Ureter (tissue), 1 donor: ENCODE data around the gene SRC. TPM values are rescaled to one million over a fixed set of nuclear protein-coding genes. Genes with fewer than 3 reads are reported as not detected.
"Not testable (repeated sequence)": the region's sequence is repeated elsewhere in the genome, so short reads cannot be mapped to it uniquely, and the experiment has no call there.

Experiments used
- DNase-seq: peaks from one replicate; pipeline ENCODE4 v3.0.0-alpha.2; 2020; ENCODE audit warnings: low spot score
- total RNA-seq: library from RNA; stranded (reverse); gene quantifications from one replicate; pipeline ENCODE4 v1.2.4, GENCODE V29; 2023
- donor health status: DM: yes; HTN: yes; CAD: no.

SRC gene
- total RNA-seq, 1 donor from 2014 or later, result 166 TPM

DNA sequence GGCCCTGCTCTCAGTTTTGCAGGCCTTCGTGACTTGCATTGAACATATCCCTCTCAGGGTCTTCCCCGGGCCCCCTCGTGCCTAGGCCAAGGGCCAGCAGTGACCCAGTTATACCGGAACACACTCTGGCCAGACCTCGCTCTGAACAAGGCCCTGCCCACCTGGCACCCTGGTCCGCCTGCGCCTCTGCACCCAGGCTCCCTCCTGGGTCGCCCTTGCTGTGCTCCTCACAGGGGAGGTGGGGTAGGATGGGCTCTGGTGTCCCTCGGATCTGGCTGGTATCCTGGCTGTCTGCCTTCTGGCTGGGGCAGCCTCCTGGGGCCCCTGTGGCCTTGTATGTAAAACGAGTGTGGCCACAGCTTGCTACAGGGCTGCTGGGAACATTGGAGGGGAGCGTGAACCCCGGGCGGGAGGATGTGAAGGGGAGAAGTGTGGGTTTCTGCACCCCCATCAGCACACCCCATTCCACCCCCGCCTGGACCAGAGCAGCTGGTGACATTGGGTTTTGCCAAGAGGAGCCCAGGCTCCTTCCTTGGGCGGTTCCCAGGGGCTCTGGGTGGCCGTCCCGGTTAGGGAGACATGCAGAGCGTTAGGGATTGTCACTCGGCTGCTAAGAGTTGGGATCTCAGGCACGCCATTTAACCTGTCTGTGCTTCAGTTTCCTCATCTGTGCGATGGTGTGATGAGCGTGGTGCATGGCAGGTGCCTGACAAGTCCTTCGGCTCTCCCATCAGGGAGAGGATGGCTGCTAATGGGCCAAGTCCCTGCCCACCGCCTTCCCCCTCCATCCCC is 17.5 kb downstream of the SRC start:
- DNase-seq, result no peak

DNA sequence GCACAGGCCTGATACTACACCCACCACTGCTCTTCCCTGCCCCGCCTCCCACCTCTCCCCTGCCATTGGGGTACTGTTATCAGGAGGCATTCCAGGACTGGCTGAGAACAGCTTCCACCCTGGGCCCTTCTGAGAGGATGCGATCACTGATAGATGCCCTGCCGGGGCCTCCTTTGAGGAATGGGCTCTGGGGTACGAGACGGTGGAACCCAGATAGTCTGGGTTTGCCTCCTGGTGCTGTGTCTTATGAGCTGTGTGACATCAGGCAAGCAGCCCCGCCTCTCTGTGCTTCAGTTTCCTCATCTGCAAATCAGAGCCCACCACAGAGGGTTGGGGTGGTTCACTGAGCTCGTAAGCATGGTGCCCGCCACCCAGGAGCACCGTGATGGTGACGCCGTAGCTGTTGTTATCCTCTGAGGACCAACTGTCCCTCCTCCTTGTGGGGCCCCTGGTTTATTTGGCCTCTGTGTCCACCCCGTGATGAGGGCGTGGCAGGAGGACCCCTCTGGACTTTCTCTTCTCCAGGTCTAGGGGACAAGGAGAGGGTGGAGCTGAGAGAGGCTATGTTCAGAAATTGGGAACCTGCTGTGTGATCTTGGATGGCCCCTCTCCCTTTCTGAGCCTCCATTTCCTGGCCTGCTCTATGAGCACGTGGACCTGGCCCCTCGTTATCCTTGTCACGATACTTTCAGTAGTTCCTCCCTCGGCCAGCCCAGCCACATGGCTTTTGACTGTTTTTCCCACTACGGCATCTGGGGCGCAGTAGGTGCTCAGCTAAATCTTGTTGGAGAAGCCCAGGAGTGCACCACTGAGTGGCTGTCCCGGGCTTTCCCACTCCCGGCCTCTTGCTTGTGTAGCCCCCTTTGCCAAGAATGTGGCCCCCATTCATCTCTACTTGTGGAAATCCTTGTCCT is 18.3 kb downstream of the SRC start:
- DNase-seq, result no peak

DNA sequence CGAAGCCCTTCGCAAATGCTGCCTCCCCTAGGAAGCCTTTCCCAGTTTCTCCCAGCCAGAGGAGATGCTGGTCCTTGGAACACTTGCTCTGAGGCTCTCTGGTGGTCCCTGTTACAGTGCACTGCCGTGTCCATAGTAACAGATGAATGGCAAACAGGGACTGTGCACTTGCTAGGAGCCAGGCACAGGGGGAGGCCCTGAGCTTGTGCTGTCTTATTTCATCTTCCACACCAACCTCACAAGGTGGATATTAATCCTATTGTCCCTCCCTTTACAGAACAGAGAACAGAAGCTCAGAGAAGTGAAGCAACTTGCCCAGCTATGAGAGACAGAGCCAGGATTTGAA is 19.0 kb downstream of the SRC start:
- DNase-seq, result no peak

DNA sequence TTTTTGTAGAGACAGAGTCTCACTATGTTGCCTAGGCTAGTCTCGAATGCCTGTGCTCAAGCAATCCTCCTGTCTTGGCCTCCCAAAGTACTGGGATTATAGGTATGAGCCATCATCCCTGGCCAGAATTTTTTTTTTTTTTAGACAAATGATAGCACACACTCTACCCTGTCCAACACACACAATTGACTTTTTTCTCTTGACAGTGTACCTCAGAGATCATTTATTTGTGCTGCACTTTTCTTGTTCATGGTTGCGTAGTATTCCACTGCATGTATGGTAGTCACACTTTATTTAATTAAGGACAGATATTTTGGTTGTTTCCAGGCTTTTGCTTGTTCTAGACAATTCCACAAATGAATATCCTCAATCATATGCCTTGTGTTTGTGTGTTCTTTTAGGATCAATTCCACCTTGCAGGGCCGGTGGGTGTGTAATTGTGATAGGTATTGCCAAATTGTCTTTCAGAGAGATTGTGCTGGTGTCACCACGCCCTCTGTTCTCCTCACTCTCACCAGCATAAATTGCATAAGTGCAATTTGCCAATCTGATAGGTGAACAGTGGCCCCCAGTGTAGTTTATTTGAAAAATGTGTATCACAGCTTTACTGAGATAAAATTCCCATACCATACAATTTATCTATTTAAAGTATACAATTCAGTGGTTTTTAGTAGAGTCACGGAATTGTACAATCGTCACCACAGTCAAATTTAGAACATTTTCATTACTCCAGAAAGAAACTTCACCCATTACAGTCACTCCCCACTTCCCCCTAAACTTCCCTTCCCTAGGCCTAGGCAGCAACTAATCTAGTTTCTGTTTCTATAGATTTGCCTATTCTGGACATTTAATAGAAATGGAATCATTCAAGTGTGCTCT is 20.1 kb downstream of the SRC start:
- no peak for DNase-seq

DNA sequence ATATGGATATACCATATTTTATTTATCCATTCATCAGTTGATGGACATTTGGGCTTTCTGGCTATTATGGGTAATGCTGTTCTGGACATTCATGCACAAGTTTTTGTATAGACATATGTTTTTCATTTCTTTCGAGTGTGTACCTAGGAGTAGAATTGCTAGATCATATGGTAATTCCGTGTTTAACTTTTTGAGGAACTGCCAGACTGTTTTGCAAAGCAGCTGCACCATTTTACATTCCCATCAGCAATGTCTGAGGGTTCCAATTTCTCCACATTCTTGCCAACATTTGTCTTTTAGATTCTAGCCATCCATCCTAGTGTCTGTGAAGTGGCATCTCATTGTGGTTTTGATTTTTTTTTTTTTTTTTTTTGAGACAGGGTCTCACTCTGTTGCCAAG is 20.8 kb downstream of the SRC start:
- no peak for DNase-seq

DNA sequence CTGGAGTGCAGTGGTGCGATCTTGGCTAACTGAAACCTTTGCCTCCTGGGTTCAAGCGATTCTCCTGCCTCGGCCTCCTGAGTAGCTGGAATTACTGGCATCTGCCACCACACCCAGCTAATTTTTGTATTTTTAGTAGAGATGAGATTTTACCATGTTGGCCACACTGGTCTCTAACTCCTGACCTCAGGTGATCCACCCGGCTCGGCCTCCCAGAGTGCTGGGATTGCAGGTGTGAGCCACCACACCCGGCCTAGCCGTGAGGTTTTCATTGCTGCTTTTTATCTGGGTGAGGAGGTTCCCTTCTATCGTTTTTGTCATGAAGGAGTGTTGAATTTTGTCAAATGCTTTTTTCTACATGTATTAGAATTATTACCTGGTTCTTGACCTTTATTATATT is 23.9 kb downstream of the SRC start:
- DNase-seq, result no peak

DNA sequence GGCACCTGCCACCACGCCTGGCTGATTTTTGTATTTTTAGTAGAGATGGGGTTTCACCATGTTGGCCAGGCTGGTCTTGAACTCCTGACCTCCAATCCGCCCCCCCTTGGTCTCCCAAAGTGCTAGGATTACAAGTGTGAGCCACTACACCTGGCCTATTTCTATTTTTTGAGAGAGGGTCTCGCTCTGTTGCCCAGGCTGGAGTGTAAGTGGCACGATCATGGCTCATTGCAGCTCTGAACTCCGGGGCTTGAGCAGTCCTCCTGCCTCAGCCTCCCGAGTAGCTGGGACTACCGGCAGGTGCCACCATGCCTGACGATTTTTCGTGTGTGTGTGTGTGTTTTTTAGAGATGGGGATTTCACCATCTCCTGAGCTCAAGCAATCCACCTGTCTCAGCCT is 25.9 kb downstream of the SRC start:
- not testable (repeated sequence) for DNase-seq

DNA sequence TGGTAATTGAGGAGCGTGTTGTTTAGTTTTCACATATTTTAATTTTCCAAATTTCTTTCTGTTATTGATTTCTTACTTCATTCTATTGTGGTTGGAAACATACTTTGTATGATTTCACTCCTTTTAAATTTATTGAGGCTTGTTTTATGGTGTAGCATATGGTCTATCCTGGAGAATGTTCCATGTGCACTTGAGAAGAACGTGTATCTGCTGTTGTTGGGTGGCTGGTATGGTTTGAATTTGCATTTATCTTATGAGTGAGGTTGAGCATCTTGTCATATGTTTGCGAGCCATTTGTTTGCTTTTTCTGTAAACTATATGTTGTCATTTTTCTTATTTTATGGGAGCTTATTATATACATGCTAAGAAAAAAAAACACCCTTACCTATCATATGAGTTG is 26.5 kb downstream of the SRC start:
- DNase-seq, result no peak

DNA sequence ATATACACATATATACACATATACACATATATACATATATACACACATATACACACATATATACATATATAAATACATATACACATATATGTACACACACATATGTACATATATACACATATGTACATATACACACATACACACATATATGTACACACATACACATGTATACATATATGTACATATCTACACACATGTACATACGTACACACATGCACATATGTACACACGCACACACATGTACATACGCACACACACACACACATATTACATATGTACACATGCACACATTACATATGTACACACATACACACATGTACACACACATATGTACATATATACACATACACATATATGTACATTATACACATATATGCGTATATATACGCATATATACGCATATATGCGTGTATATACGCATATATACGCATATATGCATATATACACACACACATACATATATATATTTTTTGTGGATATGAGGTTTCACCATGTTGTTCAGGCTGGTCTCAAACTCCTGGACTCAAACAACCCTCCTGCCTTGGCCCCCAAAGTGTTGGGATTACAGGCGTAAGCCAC is 27.2 kb downstream of the SRC start:
- DNase-seq, result no peak

DNA sequence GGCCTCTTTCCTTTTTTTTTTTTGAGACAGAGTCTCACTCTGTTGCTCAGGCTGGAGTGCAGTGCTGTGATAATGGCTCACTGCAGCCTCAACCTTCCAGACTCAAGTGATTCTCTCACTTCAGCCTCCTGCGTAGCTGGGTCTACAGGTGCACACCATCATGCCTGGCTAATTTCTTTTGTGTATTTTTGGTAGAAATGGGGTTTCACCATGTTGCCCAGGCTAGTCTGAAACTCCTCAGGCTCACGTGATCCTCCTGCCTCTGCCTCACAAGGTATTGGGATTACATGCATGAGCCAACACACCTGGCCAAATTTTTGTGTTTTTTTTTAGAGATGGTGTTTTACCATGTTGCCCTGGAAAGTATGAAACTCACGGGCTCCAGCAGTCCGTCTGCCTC is 29.3 kb downstream of the SRC start:
- DNase-seq, result no peak

DNA sequence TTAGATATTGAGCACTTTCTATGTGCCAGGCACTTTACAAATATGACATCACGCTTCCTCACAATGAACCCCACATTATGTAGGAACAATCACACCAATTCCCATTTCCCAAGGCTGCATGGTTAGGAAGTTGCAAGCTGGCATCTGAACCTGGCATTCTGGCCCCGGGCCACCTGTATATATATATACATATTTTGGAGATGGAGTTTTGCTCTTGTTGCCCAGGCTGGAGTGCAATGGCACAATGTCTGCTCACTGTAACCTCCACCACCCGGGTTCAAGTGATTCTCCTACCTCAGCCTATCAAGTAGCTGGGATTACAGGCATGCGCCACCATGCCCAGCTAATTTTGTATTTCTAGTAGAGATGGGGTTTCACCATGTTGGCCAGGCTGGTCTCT is 30.4 kb downstream of the SRC start:
- no peak for DNase-seq

DNA sequence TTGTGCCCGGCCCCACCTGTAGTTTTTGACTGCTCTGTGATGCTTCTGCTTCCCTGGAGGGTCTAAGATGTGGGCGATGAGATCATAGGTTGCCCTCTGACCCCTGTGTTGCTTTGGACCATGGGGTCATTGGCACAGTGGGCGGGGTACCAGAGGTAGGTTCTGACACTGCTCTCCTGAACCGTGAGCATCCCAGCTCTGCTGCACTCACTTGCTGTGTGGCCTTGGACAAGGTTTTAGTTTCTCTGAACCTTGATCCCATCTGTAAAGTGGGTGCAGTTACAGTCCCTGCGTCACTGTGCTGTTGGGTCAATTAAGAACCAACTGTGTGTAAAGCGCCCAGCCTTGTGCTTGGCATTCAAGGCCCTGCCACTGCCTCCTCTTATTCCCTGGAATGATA is 30.9 kb downstream of the SRC start:
- DNase-seq, result no peak

DNA sequence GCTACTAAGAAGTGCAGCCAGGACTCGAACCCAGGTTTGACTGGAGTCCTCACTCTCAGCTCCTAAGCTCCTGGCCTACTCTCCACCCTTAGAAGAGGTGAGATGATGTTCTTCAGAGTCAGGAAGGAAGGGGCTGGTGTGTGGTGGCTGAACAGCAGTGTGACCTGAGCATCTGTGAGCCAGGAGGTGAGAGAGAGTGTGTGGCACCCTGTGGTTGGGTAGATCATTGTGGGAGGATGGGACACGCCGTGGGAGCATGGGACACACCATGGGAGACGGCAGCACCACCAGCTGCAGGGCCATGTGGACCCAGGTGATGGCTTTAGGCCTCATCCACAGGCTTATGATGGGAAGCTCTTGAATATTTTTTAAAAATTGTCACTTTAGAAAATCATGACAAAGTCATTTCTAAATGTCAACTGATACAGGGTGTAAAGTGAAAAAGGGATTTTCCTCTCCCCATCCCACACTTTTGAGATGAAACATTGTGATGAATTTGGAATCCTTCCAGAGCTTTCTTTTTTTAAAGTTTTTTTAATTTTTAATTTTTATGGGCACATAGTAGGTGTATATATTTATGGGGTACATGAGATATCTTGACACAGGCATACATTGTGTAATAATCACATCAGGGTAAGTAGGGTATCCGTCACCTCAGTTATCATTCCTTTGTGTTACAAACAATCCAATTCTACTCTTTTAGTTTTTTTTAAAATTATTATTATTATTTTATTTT is 31.6 kb downstream of the SRC start:
- no peak for DNase-seq

DNA sequence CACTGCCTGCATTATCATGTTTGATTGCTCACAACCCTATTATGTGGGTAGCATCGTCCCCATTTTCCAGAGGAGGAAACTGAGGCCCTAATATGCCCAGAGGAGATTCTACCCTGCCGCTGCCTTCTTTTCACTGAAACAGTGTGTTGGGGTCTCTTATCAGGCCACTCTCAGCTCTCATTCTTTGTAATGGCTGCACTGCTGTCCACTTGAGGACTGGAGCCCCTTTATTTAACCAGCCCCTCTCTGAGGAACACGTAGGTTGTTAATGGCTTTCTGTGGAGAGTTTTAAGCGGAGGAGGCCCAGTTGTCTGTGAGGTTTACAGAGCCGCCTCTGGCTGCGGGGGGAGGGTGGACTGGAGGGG is 32.5 kb downstream of the SRC start:
- DNase-seq, result no peak

DNA sequence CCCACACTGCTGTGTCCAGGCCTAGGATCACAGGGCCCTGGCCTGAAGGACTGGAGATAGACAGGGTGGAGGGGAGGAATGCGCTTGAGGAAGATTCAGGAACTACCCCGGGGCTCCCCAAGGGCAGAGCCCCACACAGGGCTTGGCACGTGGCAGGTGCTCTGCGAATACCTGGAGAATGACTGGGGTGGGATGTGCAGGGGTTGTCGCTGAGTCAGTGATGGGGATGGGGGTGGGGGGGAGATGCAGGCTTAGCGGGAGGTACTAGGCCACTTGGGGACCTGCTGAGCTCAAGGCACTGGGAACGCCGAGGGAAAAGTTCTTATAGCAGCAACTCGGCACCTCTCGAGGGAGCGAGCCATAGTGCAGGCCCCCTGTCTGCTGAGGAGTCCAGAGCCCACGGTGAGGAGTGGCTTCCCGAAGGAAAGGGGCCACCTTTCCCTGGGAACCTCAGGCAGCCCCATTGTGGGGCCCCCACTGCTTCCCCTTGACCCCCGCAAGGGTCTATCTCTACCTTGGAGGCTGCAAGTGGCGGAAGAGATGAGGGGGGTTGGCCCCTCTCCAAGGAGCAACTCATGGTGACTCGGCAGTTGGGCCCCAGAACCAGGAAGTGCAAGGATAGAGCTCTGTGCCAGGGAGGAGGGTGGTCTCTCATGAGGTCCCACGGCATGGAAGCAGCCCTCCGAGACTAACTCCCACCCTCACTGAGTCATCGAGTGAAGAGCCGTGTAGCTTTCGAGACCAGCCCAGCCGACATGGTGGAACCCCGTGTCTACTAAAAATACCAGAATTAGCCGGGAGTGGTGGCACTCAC is 33.1 kb downstream of the SRC start:
- DNase-seq, result no peak

DNA sequence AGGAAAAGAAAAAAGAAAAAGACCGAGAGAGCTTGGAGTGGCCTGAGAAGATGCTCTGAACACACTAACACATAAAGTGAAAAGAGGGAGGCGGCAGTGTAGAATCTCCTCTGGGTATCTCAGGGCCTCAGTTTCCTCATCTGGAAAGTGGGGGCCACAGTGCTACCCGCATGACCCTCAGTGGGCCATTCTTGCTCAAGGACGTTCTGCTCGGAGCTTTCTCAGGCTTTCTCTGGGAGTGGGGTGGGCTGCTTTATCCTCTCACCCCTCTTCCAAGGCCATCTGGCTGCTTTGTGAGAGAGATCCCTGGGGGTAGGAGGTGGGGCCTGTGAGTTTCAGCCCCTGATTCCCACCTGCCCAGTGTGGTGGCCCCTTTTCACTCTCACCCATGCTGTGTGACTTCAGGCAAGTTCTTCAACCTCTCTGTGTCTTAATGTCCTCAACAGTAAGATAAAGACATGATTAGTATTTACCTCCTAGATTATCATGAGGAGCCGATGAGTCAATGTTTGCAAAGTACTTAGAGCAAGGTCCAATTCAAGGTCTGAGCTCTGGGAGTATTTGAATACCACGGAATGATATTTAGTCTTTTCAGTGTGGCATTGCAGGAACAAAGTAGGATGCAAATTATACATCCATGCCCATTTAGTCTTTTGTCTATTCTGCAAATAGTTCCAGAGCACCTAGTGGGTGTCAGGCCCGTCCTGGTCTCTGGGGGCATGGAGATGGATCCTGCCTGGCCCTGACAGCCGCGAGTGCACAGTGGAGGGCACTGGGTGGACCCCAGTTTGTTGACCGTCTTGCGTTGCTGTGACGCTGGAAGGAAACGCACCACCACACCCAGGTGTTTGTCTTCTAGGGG is 34.3 kb downstream of the SRC start:
- no peak for DNase-seq

DNA sequence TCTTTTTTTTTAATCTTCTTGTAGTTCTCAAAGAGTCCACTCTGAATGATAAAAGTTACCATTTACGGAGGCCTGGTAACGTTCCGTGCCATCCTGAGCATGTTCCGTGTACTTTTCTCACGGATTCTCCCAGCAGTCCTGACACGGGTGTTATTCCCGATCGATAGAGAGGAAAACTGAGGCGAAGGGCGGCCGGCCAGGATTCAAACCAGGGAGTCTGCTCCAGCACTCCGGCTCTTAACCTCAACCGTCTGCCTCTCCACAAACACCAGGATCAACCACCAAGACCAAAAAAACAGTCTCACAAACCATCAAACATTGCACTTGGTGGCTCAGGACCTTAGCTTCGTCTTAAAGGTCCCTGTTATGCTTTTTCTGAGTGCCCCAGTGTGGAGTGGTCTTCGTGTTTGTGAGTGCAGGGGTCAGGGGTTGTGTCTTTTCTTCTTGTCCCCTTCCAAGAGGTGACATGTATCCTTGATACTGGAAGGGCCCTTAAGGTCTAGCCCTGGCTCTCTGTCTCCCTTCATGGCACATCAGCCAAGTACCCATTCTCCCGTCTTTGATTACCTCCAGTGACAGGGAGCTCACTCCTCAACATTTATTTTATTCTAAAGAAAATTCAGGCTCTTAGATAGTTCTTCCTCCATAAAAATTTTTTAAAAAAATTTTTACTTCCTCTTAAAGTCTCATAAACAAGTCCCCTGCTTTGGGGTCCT is 35.1 kb downstream of the SRC start:
- DNase-seq, result no peak

DNA sequence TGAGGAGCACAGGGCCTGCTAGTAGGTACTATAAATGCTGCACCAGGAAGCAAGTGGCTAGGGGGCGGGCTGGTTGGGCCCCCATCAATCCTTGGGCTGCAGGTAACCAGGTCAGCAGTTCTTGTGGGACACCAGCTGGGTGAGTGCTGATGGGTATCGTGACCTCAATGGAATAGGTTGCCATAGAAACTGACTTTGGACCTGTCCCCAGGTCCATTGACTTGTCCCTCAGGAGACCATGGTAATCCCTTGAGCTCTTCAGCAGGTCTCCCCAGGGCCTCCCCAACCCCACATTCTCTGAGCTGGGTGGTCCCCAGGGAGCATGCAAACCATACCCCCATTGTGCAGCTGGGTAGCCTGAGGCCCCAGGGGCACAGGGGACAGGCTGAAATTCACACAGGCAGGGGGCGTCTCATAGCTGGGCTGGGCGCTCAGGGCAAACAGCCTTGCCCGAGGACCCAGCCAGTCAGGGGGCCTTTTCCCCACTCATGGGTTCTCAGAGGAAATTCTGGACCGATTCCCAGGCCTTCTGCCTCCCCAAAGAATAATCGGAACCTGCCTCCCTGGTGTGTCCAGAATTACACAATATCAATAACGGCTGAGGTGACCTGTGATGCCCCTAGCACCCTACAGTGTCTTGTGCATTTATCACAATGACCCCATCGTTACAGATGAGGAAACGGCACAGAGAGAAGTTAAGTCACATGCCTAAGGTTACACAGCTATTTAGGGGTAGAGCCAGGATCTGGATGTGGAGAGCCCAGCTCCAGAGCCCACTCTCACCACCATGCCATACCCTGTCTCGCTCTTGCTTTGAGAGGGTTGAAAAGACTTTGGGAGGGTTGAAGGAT is 35.9 kb downstream of the SRC start:
- no peak for DNase-seq
